GM12878 (cell line): ENCODE data around the gene TRPM8. TPM values are rescaled to one million over a fixed set of nuclear protein-coding genes. Genes with fewer than 3 reads are reported as not detected.

Experiments
- ATAC-seq: fragments of 200-7000 bp; cut with Tn5 transposase; 3 replicates; pipeline ENCODE4 v1.9.1; 2020; ENCODE audit warnings: mild to moderate bottlenecking, moderate library complexity
- BruUV-seq: library from RNA; stranded (reverse); fragments of 400-500 nt; replicated peaks from 2 replicates; lab custom pipeline; 2021; lab: Mats Ljungman, UMichigan
- CTCF ChIA-PET: fragments of 300-600 bp; sonication (Branson Sonifier 250); formaldehyde crosslinking; extraction: SDS; loops from one replicate; lab custom pipeline; 2021; ENCODE audit warnings: inconsistent platforms; lab: Yijun Ruan, JAX
- POLR2A ChIA-PET: fragments of 350-600 bp; formaldehyde crosslinking; extraction: SDS; loops from one replicate; lab custom pipeline; 2021; ENCODE audit warnings: inconsistent platforms; lab: Charles Lee
- RAD21 ChIA-PET: fragments of 300-600 bp; sonication (Branson Sonifier 250); formaldehyde crosslinking; loops from one replicate; lab custom pipeline; 2023; ENCODE audit warnings: antibody characterized with exemption; ENCODE audit not compliant: unreplicated experiment; lab: Charles Lee
- SMC1A ChIA-PET: fragments of 300-600 bp; sonication (Branson Sonifier 250); formaldehyde crosslinking; loops from one replicate; lab custom pipeline; 2023; ENCODE audit not compliant: unreplicated experiment, uncharacterized antibody; lab: Charles Lee
- DNase-seq: peaks from one replicate; pipeline ENCODE4 v3.0.0-alpha.2; 2011; ENCODE audit warnings: low read depth, low spot score
- FAIRE-seq: peaks from 3 replicates; lab custom pipeline; 2011; peaks lifted over from hg19 to GRCh38; lab: Jason Lieb, UNC
- H2AFZ ChIP-seq: 2 replicates; pipeline ENCODE4 v1.6.0; 2011; ENCODE audit warnings: low read depth, low read length, control low read depth; ENCODE audit not compliant: control insufficient read depth
- H3K27ac ChIP-seq: 2 replicates; pipeline ENCODE4 v1.5.1; 2011; ENCODE audit warnings: control low read depth; ENCODE audit not compliant: control insufficient read depth, insufficient read depth
- H3K27me3 ChIP-seq, 2 experiments: replicated peaks in 1 of 2; 2 replicates each; pipeline versions ENCODE4 v1.6.0 to v1.6.1; 2011; ENCODE audit warnings: low read length in 1 of 2; ENCODE audit not compliant: control insufficient read depth in 2 of 2, insufficient read depth in 2 of 2
- H3K36me3 ChIP-seq, 2 experiments: 2 replicates each; pipeline ENCODE4 v1.5.1; 2011; ENCODE audit warnings: low read length in 1 of 2; ENCODE audit not compliant: control insufficient read depth in 2 of 2, insufficient read depth in 2 of 2
- H3K4me1 ChIP-seq: 2 replicates; pipeline ENCODE4 v1.6.1; 2011; ENCODE audit warnings: mild to moderate bottlenecking, low read length, moderate library complexity, mixed read lengths; ENCODE audit not compliant: control insufficient read depth, insufficient read depth
- H3K4me2 ChIP-seq: 2 replicates; pipeline ENCODE4 v1.6.0; 2011; ENCODE audit warnings: control low read depth; ENCODE audit not compliant: control insufficient read depth, insufficient read depth
- H3K4me3 ChIP-seq: fragments of 200-600 bp; sonication (generic); 2 replicates; pipeline ENCODE4 v1.5.1; 2016
- H3K79me2 ChIP-seq: 2 replicates; pipeline ENCODE4 v1.6.0; 2011; ENCODE audit warnings: low read length; ENCODE audit not compliant: control insufficient read depth, insufficient read depth
- H3K9ac ChIP-seq: 2 replicates; pipeline ENCODE4 v1.8.0; 2011; ENCODE audit warnings: low read length, control low read depth, mixed read lengths; ENCODE audit not compliant: control insufficient read depth, insufficient read depth
- H3K9me3 ChIP-seq: replicated peaks from 3 replicates; pipeline ENCODE4 v1.5.1; 2011; ENCODE audit warnings: mild to moderate bottlenecking, low read length; ENCODE audit not compliant: control insufficient read depth, insufficient read depth
- H4K20me1 ChIP-seq: 2 replicates; pipeline ENCODE4 v1.6.0; 2011; ENCODE audit not compliant: control insufficient read depth, insufficient read depth
- ATF7 ChIP-seq: fragments of 450-650 bp; IDR thresholded peaks from 2 replicates; pipeline ENCODE4 v1.6.1; 2016; ENCODE audit warnings: low read depth, mild to moderate bottlenecking
- IKZF2 ChIP-seq, 2 experiments: fragments of 450-650 bp; IDR thresholded peaks; 2 replicates each; pipeline ENCODE4 v1.6.1; 2017; ENCODE audit warnings: mild to moderate bottlenecking in 2 of 2, moderate library complexity in 2 of 2
- NR2C1 ChIP-seq: fragments of 450-650 bp; IDR thresholded peaks from 2 replicates; pipeline ENCODE4 v1.6.1; 2017; ENCODE audit warnings: antibody characterized with exemption, mild to moderate bottlenecking, moderate library complexity
- SIN3A ChIP-seq: IDR thresholded peaks from 2 replicates; pipeline ENCODE4 v1.6.1; 2012; ENCODE audit warnings: low read depth, low read length, improper control_type of control experiment
- TCF12 ChIP-seq: IDR thresholded peaks from 2 replicates; pipeline ENCODE4 v1.6.1; 2011; ENCODE audit warnings: low read depth, mild to moderate bottlenecking, low read length
- ZNF217 ChIP-seq: fragments of 450-650 bp; IDR thresholded peaks from 2 replicates; pipeline ENCODE4 v1.6.1; 2017; ENCODE audit warnings: antibody characterized with exemption, mild to moderate bottlenecking
- ZNF24 ChIP-seq: fragments of 450-650 bp; IDR thresholded peaks from 2 replicates; pipeline ENCODE4 v1.6.1; 2017; ENCODE audit warnings: antibody characterized with exemption, mild to moderate bottlenecking
- WGBS: methylation state at CpG from one replicate; pipeline ENCODE4 v1.1.6; 2016; ENCODE audit warnings: low lambda C conversion rate; ENCODE audit not compliant: insufficient replicate concordance, insufficient coverage; ENCODE audit errors: missing lambda C conversion rate; 5-methylcytosine and 5-hydroxymethylcytosine counted together
- in situ Hi-C: fragments of 300-500 bp; cut with MboI; formaldehyde crosslinking; loops from 9 replicates; pipeline ENCODE4 v1.14.3; 2018; ENCODE audit warnings: mixed read lengths
- intact Hi-C: fragments of 100-400 bp; cut with micrococcal nuclease; formaldehyde crosslinking; loops from one replicate; pipeline ENCODE4 v1.14.2; 2022; ENCODE audit not compliant: unreplicated experiment
- polyA plus RNA-seq, 11 experiments: library from polyadenylated mRNA; depleted of rRNA in 4 of 11; unstranded in 6 of 11; stranded (reverse) in 5 of 11; fragments of >200 nt; fragmentation: Nextera tagmentation in 4 of 11; fragmentation: Illumina TruSeq in 1 of 11; extraction: Ambion mirVana in 4 of 11; extraction: Trizol in 1 of 11; gene quantifications; 1 replicate in 1 of 11; 2 replicates in 10 of 11; pipeline versions ENCODE4 v1.2.1 to v1.2.3, GENCODE V29; 2011 to 2016; ENCODE audit warnings: inconsistent platforms in 2 of 11, missing spikeins in 2 of 11, low read depth in 1 of 11
- total RNA-seq, 4 experiments: library from RNA; depleted of rRNA in 3 of 4; stranded (reverse); fragments of >200 nt in 3 of 4; fragmentation: Illumina TruSeq in 1 of 4; extraction: Trizol in 1 of 4; gene quantifications; 2 replicates each; pipeline versions ENCODE4 v1.2.1 to v1.2.3, GENCODE V29; 2013 to 2021
- TF ChIP-seq, protein P1 (sequence below): fragments of 450-650 bp; IDR thresholded peaks from 2 replicates; pipeline ENCODE4 v1.6.1; 2017; ENCODE audit warnings: mild to moderate bottlenecking, moderate library complexity
- TF ChIP-seq, protein P2 (sequence below): fragments of 450-650 bp; IDR thresholded peaks from 2 replicates; pipeline ENCODE4 v1.6.1; 2017; ENCODE audit warnings: borderline replicate concordance

The TRPM8 gene
- total and polyA plus RNA-seq, 10 of the 15 experiments (the other 5 are each of a cell fraction or from before 2014, with no cell fraction given): 3.9 TPM; not detected in 9

DNA sequence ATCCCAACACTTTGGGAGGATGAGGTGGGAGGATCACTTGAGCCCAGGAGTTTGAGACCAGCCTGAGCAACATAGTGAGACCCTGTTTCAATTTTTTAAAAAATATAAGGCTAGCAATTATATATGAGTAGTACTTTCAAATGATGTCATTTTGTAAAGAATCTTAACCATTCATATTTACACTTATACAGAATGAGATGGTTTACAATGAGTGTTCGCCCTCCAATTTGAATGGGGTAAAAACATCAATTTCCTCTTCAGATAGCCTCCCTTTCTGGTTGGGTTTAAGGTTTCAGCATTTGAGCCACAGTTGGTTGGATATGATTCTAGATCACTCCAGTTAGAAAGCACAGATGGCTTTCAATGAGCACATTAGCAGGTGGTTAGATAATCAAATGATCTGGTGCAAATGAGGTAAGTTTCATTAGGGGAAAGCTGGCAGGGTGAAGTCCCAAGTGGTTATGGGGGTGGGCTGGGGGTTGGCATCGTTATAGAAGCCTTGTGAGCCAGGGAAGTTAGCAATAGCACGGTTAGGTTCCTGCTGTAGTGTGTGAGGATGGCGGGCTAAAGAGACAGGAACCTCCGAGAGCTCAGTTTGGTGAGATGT is 63.9 kb downstream of the TRPM8 start:
- ChIA-PET RAD21 (interaction anchor here (2.4 kb wide), 1 partner anchor 9 kb away, joined by 9 read pairs; no protein-coding TSS in a partner anchor), CTCF (interaction anchor here (0.7 to 2.6 kb wide), 2 partner anchors 11 to 564 kb away, joined by 3 to 9 read pairs; no protein-coding TSS in a partner anchor), POLR2A (no interaction called here), SMC1A (interaction anchor here (1.0 to 1.5 kb wide), 2 partner anchors 9 to 101 kb away, joined by 3 read pairs; no protein-coding TSS in a partner anchor)
- Histone ChIP-seq H3K9ac (no peak overlapping the region), H3K4me1 (no peaks in the 10 kb centered on the region), H3K4me3 (no peak overlapping the region), H3K27ac (no peak overlapping the region), H3K36me3 (no peaks in the 10 kb centered on the region), H3K27me3 (no peaks in the 10 kb centered on the region), H4K20me1 (peaks cover 4% of the 10 kb centered on the region; the same call in 1 of the 2 replicates), H3K4me2 (no peak overlapping the region), H2AFZ (no peak overlapping the region), H3K9me3 (no peaks in the 10 kb centered on the region; the same call in 2 of the 3 replicates), H3K79me2 (no peaks in the 10 kb centered on the region)
- WGBS: 52% methylated on average over 5 of the region's 5 CpGs
- intact Hi-C loops: no loop called here
- in situ Hi-C loops: loop anchor here (25.0 kb wide), 1 partner anchor 556 kb away; no protein-coding TSS in a partner anchor
- no TSS peak for BruUV-seq
- peak; percentile 43 for ATAC-seq
- no peak for DNase-seq
- no peak for FAIRE-seq
- TF ChIP-seq ATF7 (peak; percentile 38; the same call in 1 of the 2 replicates), ZNF24 (no peak)

DNA sequence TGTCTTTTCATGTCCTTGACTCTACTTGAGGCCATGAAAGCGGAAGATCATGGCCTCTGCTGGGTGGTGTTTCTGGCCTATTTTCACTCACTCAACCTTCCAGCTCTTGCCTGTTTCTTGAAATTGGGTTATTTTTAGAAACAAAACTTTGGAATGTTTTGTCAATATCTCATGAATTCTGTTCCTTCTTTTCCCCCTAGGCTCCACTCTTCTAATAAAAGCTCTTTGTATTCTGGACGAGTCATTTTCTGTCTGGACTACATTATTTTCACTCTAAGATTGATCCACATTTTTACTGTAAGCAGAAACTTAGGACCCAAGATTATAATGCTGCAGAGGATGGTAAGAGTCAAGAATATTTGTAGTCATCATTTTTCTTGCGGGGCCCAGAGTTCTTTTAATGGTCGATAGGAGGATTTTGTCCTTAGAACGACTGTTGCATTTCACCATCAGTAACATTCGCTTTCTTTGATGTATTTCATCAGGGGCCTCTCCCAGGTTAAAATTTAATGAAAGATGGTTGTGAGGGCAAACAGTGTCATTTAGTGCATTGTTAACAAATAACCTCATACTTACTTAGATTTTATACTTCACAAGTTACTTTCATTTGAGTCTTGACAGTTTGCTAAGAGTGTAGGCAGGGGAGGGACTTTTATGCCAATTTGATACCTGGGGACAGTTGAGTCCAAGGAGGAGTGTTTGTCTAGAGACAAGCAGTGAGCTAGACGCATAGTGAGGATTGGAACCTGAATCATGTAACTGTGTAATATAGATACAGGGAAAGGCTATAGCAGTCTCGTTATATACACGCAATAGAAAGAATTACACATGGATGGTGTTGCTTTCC is 64.6 kb downstream of the TRPM8 start:
- ChIA-PET RAD21 (interaction anchor here (2.4 kb wide), 1 partner anchor 9 kb away, joined by 9 read pairs; no protein-coding TSS in a partner anchor), SMC1A (interaction anchor here (1.0 to 1.5 kb wide), 2 partner anchors 8 to 102 kb away, joined by 3 read pairs; no protein-coding TSS in a partner anchor), CTCF (interaction anchor here (0.6 to 2.6 kb wide), 4 partner anchors 15 to 563 kb away, joined by 3 to 9 read pairs (median 3); no protein-coding TSS in a partner anchor), POLR2A (no interaction called here)
- Histone ChIP-seq H3K27ac (no peak overlapping the region), H3K4me1 (no peaks in the 10 kb centered on the region), H3K4me3 (no peak overlapping the region), H3K27me3 (no peaks in the 10 kb centered on the region), H3K4me2 (no peak overlapping the region), H4K20me1 (peaks cover 4% of the 10 kb centered on the region; the same call in 1 of the 2 replicates), H2AFZ (no peak overlapping the region), H3K9ac (no peak overlapping the region), H3K9me3 (no peaks in the 10 kb centered on the region; the same call in 2 of the 3 replicates), H3K36me3 (no peaks in the 10 kb centered on the region), H3K79me2 (no peaks in the 10 kb centered on the region)
- in situ Hi-C loops: loop anchor here (25.0 kb wide), 1 partner anchor 556 kb away; no protein-coding TSS in a partner anchor
- no TSS peak for BruUV-seq
- no peak for FAIRE-seq
- DNase-seq: no peak
- WGBS: 27% methylated on average over 9 of the region's 9 CpGs
- intact Hi-C loops: no loop called here
- no peak for ATAC-seq
- TF ChIP-seq NR2C1 (no peak), SIN3A (no peak), TCF12 (no peak), ZNF217 (no peak), IKZF2 (IDR thresholded peaks at IDR 0.05) (no peak)
- TF ChIP-seq, protein P1, sequence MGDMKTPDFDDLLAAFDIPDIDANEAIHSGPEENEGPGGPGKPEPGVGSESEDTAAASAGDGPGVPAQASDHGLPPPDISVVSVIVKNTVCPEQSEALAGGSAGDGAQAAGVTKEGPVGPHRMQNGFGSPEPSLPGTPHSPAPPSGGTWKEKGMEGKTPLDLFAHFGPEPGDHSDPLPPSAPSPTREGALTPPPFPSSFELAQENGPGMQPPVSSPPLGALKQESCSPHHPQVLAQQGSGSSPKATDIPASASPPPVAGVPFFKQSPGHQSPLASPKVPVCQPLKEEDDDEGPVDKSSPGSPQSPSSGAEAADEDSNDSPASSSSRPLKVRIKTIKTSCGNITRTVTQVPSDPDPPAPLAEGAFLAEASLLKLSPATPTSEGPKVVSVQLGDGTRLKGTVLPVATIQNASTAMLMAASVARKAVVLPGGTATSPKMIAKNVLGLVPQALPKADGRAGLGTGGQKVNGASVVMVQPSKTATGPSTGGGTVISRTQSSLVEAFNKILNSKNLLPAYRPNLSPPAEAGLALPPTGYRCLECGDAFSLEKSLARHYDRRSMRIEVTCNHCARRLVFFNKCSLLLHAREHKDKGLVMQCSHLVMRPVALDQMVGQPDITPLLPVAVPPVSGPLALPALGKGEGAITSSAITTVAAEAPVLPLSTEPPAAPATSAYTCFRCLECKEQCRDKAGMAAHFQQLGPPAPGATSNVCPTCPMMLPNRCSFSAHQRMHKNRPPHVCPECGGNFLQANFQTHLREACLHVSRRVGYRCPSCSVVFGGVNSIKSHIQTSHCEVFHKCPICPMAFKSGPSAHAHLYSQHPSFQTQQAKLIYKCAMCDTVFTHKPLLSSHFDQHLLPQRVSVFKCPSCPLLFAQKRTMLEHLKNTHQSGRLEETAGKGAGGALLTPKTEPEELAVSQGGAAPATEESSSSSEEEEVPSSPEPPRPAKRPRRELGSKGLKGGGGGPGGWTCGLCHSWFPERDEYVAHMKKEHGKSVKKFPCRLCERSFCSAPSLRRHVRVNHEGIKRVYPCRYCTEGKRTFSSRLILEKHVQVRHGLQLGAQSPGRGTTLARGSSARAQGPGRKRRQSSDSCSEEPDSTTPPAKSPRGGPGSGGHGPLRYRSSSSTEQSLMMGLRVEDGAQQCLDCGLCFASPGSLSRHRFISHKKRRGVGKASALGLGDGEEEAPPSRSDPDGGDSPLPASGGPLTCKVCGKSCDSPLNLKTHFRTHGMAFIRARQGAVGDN: no peak
- TF ChIP-seq, protein P2, sequence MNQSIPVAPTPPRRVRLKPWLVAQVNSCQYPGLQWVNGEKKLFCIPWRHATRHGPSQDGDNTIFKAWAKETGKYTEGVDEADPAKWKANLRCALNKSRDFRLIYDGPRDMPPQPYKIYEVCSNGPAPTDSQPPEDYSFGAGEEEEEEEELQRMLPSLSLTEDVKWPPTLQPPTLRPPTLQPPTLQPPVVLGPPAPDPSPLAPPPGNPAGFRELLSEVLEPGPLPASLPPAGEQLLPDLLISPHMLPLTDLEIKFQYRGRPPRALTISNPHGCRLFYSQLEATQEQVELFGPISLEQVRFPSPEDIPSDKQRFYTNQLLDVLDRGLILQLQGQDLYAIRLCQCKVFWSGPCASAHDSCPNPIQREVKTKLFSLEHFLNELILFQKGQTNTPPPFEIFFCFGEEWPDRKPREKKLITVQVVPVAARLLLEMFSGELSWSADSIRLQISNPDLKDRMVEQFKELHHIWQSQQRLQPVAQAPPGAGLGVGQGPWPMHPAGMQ: no peak
